DOHH2 (cell line): ENCODE results near the gene KLHL40.

Experiments
- H3F3A ChIP-seq: fragments of 200-600 bp; sonication (generic), shearing (Covaris generic); 2 replicates; pipeline ENCODE4 v1.6.0; 2016; ENCODE audit warnings: antibody characterized with exemption, mild to moderate bottlenecking; ENCODE audit not compliant: control insufficient read depth, insufficient read depth
- H3K27ac ChIP-seq: fragments of 200-600 bp; sonication (generic); 2 replicates; pipeline ENCODE4 v1.5.1; 2014; ENCODE audit warnings: low read depth, mild to moderate bottlenecking, low read length, moderate library complexity
- H3K27me3 ChIP-seq: fragments of 200-600 bp; sonication (generic); 2 replicates; pipeline ENCODE4 v1.6.1; 2014; ENCODE audit warnings: mild to moderate bottlenecking, low read length, mixed read lengths; ENCODE audit not compliant: control insufficient read depth
- H3K36me3 ChIP-seq: fragments of 200-600 bp; sonication (generic); 2 replicates; pipeline ENCODE4 v1.6.1; 2014; ENCODE audit warnings: mild to moderate bottlenecking, low read length, moderate library complexity, mixed read lengths; ENCODE audit not compliant: control insufficient read depth
- H3K4me1 ChIP-seq: fragments of 200-600 bp; sonication (generic); 2 replicates; pipeline ENCODE4 v1.6.1; 2014; ENCODE audit warnings: mild to moderate bottlenecking, low read length, mixed read lengths; ENCODE audit not compliant: control insufficient read depth
- H3K4me2 ChIP-seq: fragments of 200-600 bp; sonication (generic); 2 replicates; pipeline ENCODE4 v1.6.0; 2014; ENCODE audit warnings: mild to moderate bottlenecking, low read length, moderate library complexity
- H3K4me3 ChIP-seq: fragments of 200-600 bp; sonication (generic); 2 replicates; pipeline ENCODE4 v1.5.1; 2014; ENCODE audit warnings: mild to moderate bottlenecking, low read length, mixed read lengths
- H3K79me2 ChIP-seq: fragments of 200-600 bp; sonication (generic); 2 replicates; pipeline ENCODE4 v1.6.1; 2014; ENCODE audit warnings: mild to moderate bottlenecking, low read length, mixed read lengths; ENCODE audit not compliant: control insufficient read depth
- H3K9me2 ChIP-seq: fragments of 200-600 bp; sonication (generic); replicated peaks from 2 replicates; pipeline ENCODE4 v1.6.1; 2014; ENCODE audit warnings: mild to moderate bottlenecking, low read length, mixed read lengths; ENCODE audit not compliant: control insufficient read depth
- H3K9me3 ChIP-seq: fragments of 200-600 bp; sonication (generic); 2 replicates; pipeline ENCODE4 v1.6.1; 2014; ENCODE audit warnings: antibody characterized with exemption, low read length, mixed read lengths; ENCODE audit not compliant: control insufficient read depth, insufficient read depth
- H4K20me1 ChIP-seq: fragments of 200-600 bp; sonication (generic); 2 replicates; pipeline ENCODE4 v1.6.0; 2014; ENCODE audit warnings: low read depth, mild to moderate bottlenecking, antibody characterized with exemption, low read length, moderate library complexity; ENCODE audit not compliant: control insufficient read depth, insufficient read depth
- EZH2phosphoT487 ChIP-seq: fragments of 200-600 bp; sonication (generic); IDR thresholded peaks from 2 replicates; pipeline ENCODE4 v1.6.1; 2017; ENCODE audit warnings: borderline replicate concordance, mild to moderate bottlenecking, antibody characterized with exemption, low read length, moderate library complexity, mixed read lengths
- TF ChIP-seq, protein P1 (sequence below): fragments of 200-600 bp; sonication (generic); IDR thresholded peaks from one replicate; pipeline ENCODE4 v1.5.1; 2014; ENCODE audit warnings: antibody characterized with exemption, mild to moderate bottlenecking, low read depth, low read length; ENCODE audit not compliant: poor library complexity, severe bottlenecking

The KLHL40 gene

GRCh38 chr3:42663581-42664437 is 21.5 kb upstream of the KLHL40 start:
- Histone ChIP-seq H3K4me3 (no peak overlapping the region), H3K4me2 (no peak overlapping the region), H3K27ac (no peak overlapping the region), H3F3A (no peaks in the 10 kb centered on the region), H3K79me2 (no peaks in the 10 kb centered on the region), H3K27me3 (no peaks in the 10 kb centered on the region), H3K4me1 (peaks cover 8% of the 10 kb centered on the region), H3K36me3 (no peaks in the 10 kb centered on the region), H4K20me1 (no peaks in the 10 kb centered on the region), H3K9me2 (no peaks in the 10 kb centered on the region), H3K9me3 (no peaks in the 10 kb centered on the region)
- no peak for TF ChIP-seq EZH2phosphoT487
- TF ChIP-seq, protein P1, sequence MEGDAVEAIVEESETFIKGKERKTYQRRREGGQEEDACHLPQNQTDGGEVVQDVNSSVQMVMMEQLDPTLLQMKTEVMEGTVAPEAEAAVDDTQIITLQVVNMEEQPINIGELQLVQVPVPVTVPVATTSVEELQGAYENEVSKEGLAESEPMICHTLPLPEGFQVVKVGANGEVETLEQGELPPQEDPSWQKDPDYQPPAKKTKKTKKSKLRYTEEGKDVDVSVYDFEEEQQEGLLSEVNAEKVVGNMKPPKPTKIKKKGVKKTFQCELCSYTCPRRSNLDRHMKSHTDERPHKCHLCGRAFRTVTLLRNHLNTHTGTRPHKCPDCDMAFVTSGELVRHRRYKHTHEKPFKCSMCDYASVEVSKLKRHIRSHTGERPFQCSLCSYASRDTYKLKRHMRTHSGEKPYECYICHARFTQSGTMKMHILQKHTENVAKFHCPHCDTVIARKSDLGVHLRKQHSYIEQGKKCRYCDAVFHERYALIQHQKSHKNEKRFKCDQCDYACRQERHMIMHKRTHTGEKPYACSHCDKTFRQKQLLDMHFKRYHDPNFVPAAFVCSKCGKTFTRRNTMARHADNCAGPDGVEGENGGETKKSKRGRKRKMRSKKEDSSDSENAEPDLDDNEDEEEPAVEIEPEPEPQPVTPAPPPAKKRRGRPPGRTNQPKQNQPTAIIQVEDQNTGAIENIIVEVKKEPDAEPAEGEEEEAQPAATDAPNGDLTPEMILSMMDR, result no peak

- Histone ChIP-seq H3K4me2 (no peak overlapping the region), H3K4me1 (peaks cover 8% of the 10 kb centered on the region), H3F3A (no peaks in the 10 kb centered on the region), H3K4me3 (no peak overlapping the region), H3K27ac (no peak overlapping the region), H3K36me3 (no peaks in the 10 kb centered on the region), H4K20me1 (no peaks in the 10 kb centered on the region), H3K9me3 (no peaks in the 10 kb centered on the region), H3K79me2 (no peaks in the 10 kb centered on the region), H3K27me3 (no peaks in the 10 kb centered on the region), H3K9me2 (no peaks in the 10 kb centered on the region)
- TF ChIP-seq, protein P1, result no peak
- no peak for TF ChIP-seq EZH2phosphoT487
Measured at GRCh38 chr3:42664438-42664803, 20.9 kb upstream of the KLHL40 start.

DNA sequence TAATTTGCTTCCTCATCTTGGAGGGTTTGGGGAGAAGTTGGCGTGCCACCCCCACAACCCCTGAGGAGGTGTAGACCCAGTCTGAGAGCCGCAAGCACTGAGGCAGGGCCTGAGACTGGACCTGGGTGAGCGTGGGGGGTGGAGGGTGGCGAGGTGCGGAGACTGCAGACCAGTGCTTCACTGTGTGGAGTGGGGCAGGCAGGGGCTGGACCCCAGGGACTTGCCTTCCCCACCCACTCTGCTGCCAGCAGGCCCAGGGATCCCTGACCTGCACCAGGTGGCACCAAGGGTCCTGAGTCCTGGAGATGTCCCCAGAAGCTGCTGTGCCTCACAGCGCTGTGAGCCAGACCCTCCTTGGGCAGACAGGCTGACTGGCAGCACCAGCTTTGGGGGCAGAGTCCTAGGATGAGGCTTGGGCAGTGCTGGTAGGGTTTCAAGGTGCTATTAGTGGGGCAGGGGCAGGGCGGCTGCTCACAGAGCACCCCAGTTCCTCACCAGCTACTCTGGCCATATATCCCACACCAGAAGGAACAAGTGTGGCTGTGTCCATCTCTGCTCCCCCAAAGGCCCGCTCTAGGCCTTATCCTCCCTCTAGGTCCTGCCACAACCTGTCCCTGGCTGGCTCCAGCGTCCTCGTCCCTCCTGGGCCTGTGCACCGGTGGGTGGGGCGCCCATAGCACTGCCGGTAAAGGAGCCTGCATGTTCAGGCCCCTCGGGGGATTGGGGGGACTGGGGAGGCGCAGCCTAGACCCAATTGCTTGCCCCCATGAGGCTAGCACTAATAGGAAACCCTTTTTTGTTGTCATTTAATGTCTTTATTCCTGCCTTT is 20.1 kb upstream of the KLHL40 start:
- Histone ChIP-seq H3K27ac (no peak overlapping the region), H3K36me3 (no peaks in the 10 kb centered on the region), H3K4me2 (no peak overlapping the region), H3K4me3 (no peak overlapping the region), H3F3A (no peaks in the 10 kb centered on the region), H4K20me1 (no peaks in the 10 kb centered on the region), H3K79me2 (no peaks in the 10 kb centered on the region), H3K9me3 (no peaks in the 10 kb centered on the region), H3K4me1 (peaks cover 8% of the 10 kb centered on the region), H3K9me2 (no peaks in the 10 kb centered on the region), H3K27me3 (no peaks in the 10 kb centered on the region)
- TF ChIP-seq, protein P1, result no peak
- TF ChIP-seq EZH2phosphoT487, result no peak
